ENCODE results near the gene CHD2. TPM values are rescaled to one million over a fixed set of nuclear protein-coding genes. Genes with fewer than 3 reads are reported as not detected.

Gene CHD2
- total RNA-seq, 1 experiment from 2014 or later: 81.8 TPM

DNA sequence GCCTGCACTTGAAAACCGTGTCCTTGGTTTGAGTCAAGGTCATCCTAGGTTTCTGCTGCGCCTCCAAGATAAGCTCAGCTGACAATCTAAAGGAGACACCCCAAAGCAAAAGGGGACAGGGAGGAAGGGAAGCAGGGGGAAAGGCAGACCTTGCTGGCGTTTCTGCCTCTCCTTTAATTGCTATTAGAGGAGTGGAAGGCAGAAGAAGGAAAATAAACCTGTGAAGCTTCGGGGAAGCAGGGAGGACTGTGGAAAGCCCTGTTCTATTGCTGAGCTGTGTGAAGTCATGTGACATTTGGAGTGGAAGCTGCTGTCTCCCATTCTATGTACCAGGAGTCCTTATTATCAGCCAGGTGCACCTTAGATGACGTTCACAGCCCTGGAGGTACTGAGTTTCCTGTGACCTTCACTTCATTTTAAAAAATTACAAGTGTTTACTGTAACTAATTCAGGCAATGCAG lies 21.5 kb upstream of the CHD2 start:
- Histone ChIP-seq H3K4me3 (ENCODE audit: low read depth in 2 of 2, low read length in 2 of 2) (no peak overlapping the region), H3K27ac (ENCODE audit: low read length) (peak overlapping the region; percentile 53), H3K36me3 (ENCODE audit: control insufficient read depth, insufficient read depth, low read length) (peaks cover 5% of the 10 kb centered on the region; the same call in 1 of the 2 replicates), H3K4me1 (ENCODE audit: control insufficient read depth, insufficient read depth, low read length) (peaks cover 35% of the 10 kb centered on the region), H3K27me3 (ENCODE audit: control insufficient read depth, insufficient read depth, low read length) (no peaks in the 10 kb centered on the region), H3K9me3 (ENCODE audit: control insufficient read depth, insufficient read depth, low read depth, low read length) (no peaks in the 10 kb centered on the region)
- intact Hi-C loops (cut with micrococcal nuclease; ENCODE audit: unreplicated experiment): no loop called here
- ChIA-PET CTCF (no interaction called here), POLR2A (interaction anchor here (0.6 kb wide), 2 partner anchors 21 to 62 kb away, joined by 4 to 7 read pairs; no protein-coding TSS in a partner anchor)
- no peak for DNase-seq (ENCODE audit: low read depth, low spot score)
- no peak for TF ChIP-seq CTCF (IDR thresholded peaks at IDR 0.05)
- TF ChIP-seq TCF7L2 (IDR thresholded peaks at IDR 0.05; ENCODE audit: low read depth, low read length): no peak
- no peak for TF ChIP-seq POLR2AphosphoS5 (IDR thresholded peaks at IDR 0.05; ENCODE audit: low read depth, low read length)
- TF ChIP-seq SIN3A (IDR thresholded peaks at IDR 0.05; ENCODE audit: borderline replicate concordance, insufficient read depth, low read depth, low read length): no peak
- TF ChIP-seq, protein P1, sequence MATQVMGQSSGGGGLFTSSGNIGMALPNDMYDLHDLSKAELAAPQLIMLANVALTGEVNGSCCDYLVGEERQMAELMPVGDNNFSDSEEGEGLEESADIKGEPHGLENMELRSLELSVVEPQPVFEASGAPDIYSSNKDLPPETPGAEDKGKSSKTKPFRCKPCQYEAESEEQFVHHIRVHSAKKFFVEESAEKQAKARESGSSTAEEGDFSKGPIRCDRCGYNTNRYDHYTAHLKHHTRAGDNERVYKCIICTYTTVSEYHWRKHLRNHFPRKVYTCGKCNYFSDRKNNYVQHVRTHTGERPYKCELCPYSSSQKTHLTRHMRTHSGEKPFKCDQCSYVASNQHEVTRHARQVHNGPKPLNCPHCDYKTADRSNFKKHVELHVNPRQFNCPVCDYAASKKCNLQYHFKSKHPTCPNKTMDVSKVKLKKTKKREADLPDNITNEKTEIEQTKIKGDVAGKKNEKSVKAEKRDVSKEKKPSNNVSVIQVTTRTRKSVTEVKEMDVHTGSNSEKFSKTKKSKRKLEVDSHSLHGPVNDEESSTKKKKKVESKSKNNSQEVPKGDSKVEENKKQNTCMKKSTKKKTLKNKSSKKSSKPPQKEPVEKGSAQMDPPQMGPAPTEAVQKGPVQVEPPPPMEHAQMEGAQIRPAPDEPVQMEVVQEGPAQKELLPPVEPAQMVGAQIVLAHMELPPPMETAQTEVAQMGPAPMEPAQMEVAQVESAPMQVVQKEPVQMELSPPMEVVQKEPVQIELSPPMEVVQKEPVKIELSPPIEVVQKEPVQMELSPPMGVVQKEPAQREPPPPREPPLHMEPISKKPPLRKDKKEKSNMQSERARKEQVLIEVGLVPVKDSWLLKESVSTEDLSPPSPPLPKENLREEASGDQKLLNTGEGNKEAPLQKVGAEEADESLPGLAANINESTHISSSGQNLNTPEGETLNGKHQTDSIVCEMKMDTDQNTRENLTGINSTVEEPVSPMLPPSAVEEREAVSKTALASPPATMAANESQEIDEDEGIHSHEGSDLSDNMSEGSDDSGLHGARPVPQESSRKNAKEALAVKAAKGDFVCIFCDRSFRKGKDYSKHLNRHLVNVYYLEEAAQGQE (IDR thresholded peaks at IDR 0.05; ENCODE audit: insufficient read depth in 1 of 2, low read depth in 2 of 2, low read length in 1 of 2): no peak
- BruUV-seq (replicated peaks): no TSS peak
- ATAC-seq: no peak
- in situ Hi-C loops (cut with HindIII; ENCODE audit: low pct_unique_long_range_greater_than_20kb, low sequenced_read_pairs): no loop called here

- Histone ChIP-seq H3K4me3 (ENCODE audit: low read depth in 2 of 2, low read length in 2 of 2) (no peak overlapping the region), H3K27me3 (ENCODE audit: control insufficient read depth, insufficient read depth, low read length) (no peaks in the 10 kb centered on the region), H3K27ac (ENCODE audit: low read length) (peak overlapping the region; percentile 100), H3K36me3 (ENCODE audit: control insufficient read depth, insufficient read depth, low read length) (peaks cover 20% of the 10 kb centered on the region), H3K4me1 (ENCODE audit: control insufficient read depth, insufficient read depth, low read length) (peaks cover 35% of the 10 kb centered on the region), H3K9me3 (ENCODE audit: control insufficient read depth, insufficient read depth, low read depth, low read length) (no peaks in the 10 kb centered on the region)
- DNase-seq (ENCODE audit: low read depth, low spot score): no peak
- no peak for ATAC-seq
- ChIA-PET CTCF (no interaction called here), POLR2A (interaction anchor here (0.7 to 3.9 kb wide), 2 partner anchors 50 to 60 kb away, joined by 3 to 26 read pairs; no protein-coding TSS in a partner anchor)
- intact Hi-C loops (cut with micrococcal nuclease; ENCODE audit: unreplicated experiment) (no loop called here), in situ Hi-C loops (cut with HindIII; ENCODE audit: low pct_unique_long_range_greater_than_20kb, low sequenced_read_pairs) (no loop called here)
- TF ChIP-seq SIN3A (IDR thresholded peaks at IDR 0.05; ENCODE audit: borderline replicate concordance, insufficient read depth, low read depth, low read length): no peak
- TF ChIP-seq, protein P1 (IDR thresholded peaks at IDR 0.05; ENCODE audit: insufficient read depth in 1 of 2, low read depth in 2 of 2, low read length in 1 of 2): no peak
- no peak for TF ChIP-seq TCF7L2 (IDR thresholded peaks at IDR 0.05; ENCODE audit: low read depth, low read length)
- no peak for TF ChIP-seq CTCF (IDR thresholded peaks at IDR 0.05)
- TF ChIP-seq POLR2AphosphoS5 (IDR thresholded peaks at IDR 0.05; ENCODE audit: low read depth, low read length): no peak
- BruUV-seq (replicated peaks): no TSS peak
These were observed 20.0 kb upstream of the CHD2 start for GRCh38 chr15:92879949-92880725.
